IMR-90 (cell line): ENCODE results near the gene SLC26A2. TPM values are rescaled to one million over a fixed set of nuclear protein-coding genes. Genes with fewer than 3 reads are reported as not detected.

Experiments used
- ATAC-seq: fragments of 200-7000 bp; cut with Tn5 transposase; 2 replicates; pipeline ENCODE4 v1.9.1; 2020; ENCODE audit warnings: low read depth, mild to moderate bottlenecking, moderate library complexity
- BruUV-seq: library from RNA; stranded (reverse); fragments of 400-500 nt; replicated peaks from 2 replicates; lab custom pipeline; 2021; lab: Mats Ljungman, UMichigan
- CTCF ChIA-PET: fragments of 300-600 bp; formaldehyde crosslinking; extraction: SDS; loops from one replicate; lab custom pipeline; 2021; ENCODE audit warnings: antibody characterized with exemption; lab: Yijun Ruan, JAX
- POLR2A ChIA-PET: fragments of 300-600 bp; sonication (Branson Sonifier 250); formaldehyde crosslinking; loops from one replicate; lab custom pipeline; 2022; ENCODE audit warnings: antibody characterized with exemption; ENCODE audit not compliant: unreplicated experiment; lab: Charles Lee
- DNase-seq: peaks from one replicate; pipeline ENCODE4 v3.0.0; 2013
- H2AFZ ChIP-seq: replicated peaks from 2 replicates; pipeline ENCODE3; 2013; ENCODE audit warnings: low read length, mild to moderate bottlenecking; ENCODE audit not compliant: poor library complexity
- H2AK5ac ChIP-seq: 2 replicates; pipeline ENCODE4 v1.6.1; 2013; ENCODE audit warnings: low read depth, low read length, inconsistent platforms
- H2AK9ac ChIP-seq: replicated peaks from 2 replicates; pipeline ENCODE3; 2013; ENCODE audit warnings: mild to moderate bottlenecking, low read depth, low read length, moderate library complexity; ENCODE audit not compliant: poor library complexity
- H2BK120ac ChIP-seq: 2 replicates; pipeline ENCODE4 v1.6.1; 2013; ENCODE audit warnings: low read depth, low read length, inconsistent platforms
- H2BK15ac ChIP-seq: 3 replicates; pipeline ENCODE4 v1.6.1; 2013; ENCODE audit warnings: low read depth, low read length, inconsistent platforms
- H2BK20ac ChIP-seq: 2 replicates; pipeline ENCODE4 v1.6.1; 2013; ENCODE audit warnings: low read depth, mild to moderate bottlenecking, inconsistent platforms, low read length, moderate library complexity
- H2BK5ac ChIP-seq: 2 replicates; pipeline ENCODE4 v1.6.1; 2013; ENCODE audit warnings: mild to moderate bottlenecking, low read depth, low read length, inconsistent platforms; ENCODE audit not compliant: poor library complexity, severe bottlenecking
- H3K14ac ChIP-seq: replicated peaks from 2 replicates; pipeline ENCODE4 v1.6.1; 2013; ENCODE audit warnings: low read depth, low read length, inconsistent platforms
- H3K18ac ChIP-seq: 2 replicates; pipeline ENCODE4 v1.6.1; 2013; ENCODE audit warnings: low read depth, low read length, control low read depth
- H3K23ac ChIP-seq: 2 replicates; pipeline ENCODE4 v1.6.1; 2013; ENCODE audit warnings: low read depth, low read length, inconsistent platforms
- H3K27ac ChIP-seq: 2 replicates; pipeline ENCODE4 v1.5.1; 2013; ENCODE audit warnings: mild to moderate bottlenecking, control low read depth, low read length; ENCODE audit not compliant: insufficient read depth
- H3K27me3 ChIP-seq: 2 replicates; pipeline ENCODE4 v1.6.1; 2013; ENCODE audit warnings: low read length; ENCODE audit not compliant: control insufficient read depth, insufficient read depth
- H3K36me3 ChIP-seq: 2 replicates; pipeline ENCODE4 v1.6.1; 2013; ENCODE audit warnings: low read length, mixed read lengths; ENCODE audit not compliant: control insufficient read depth, insufficient read depth
- H3K4ac ChIP-seq: 2 replicates; pipeline ENCODE4 v1.6.1; 2013; ENCODE audit warnings: low read depth, low read length, inconsistent platforms
- H3K4me1 ChIP-seq: 2 replicates; pipeline ENCODE4 v1.6.1; 2013; ENCODE audit warnings: low read length, mixed read lengths; ENCODE audit not compliant: control insufficient read depth, insufficient read depth
- H3K4me2 ChIP-seq: 2 replicates; pipeline ENCODE4 v1.6.1; 2013; ENCODE audit warnings: low read depth, mild to moderate bottlenecking, control low read depth, low read length, moderate library complexity
- H3K4me3 ChIP-seq: 2 replicates; pipeline ENCODE4 v1.5.1; 2013; ENCODE audit warnings: low read depth, mild to moderate bottlenecking, control low read depth, low read length, moderate library complexity; ENCODE audit not compliant: insufficient read depth
- H3K56ac ChIP-seq: 2 replicates; pipeline ENCODE4 v1.6.1; 2013; ENCODE audit warnings: low read length, inconsistent platforms; ENCODE audit not compliant: insufficient read depth; ENCODE audit errors: extremely low read depth
- H3K79me1 ChIP-seq, 2 experiments: 2 replicates each; pipeline ENCODE4 v1.6.1; 2013; ENCODE audit warnings: low read length in 2 of 2, inconsistent platforms in 1 of 2, low read depth in 1 of 2
- H3K9ac ChIP-seq: 2 replicates; pipeline ENCODE4 v1.6.1; 2013; ENCODE audit warnings: low read depth, low read length, control low read depth
- H3K9me1 ChIP-seq: 2 replicates; pipeline ENCODE4 v1.6.1; 2013; ENCODE audit warnings: low read length, inconsistent platforms; ENCODE audit not compliant: insufficient read depth
- H3K9me3 ChIP-seq: 2 replicates; pipeline ENCODE4 v1.6.1; 2013; ENCODE audit warnings: low read length; ENCODE audit not compliant: control insufficient read depth, insufficient read depth
- H4K20me1 ChIP-seq: 2 replicates; pipeline ENCODE4 v1.6.1; 2013; ENCODE audit warnings: low read length, inconsistent platforms; ENCODE audit not compliant: insufficient read depth
- H4K5ac ChIP-seq: 2 replicates; pipeline ENCODE4 v1.6.1; 2013; ENCODE audit warnings: mild to moderate bottlenecking, low read depth, low read length, control low read depth
- H4K8ac ChIP-seq, 2 experiments: 2 replicates each; pipeline ENCODE4 v1.6.1; 2013; ENCODE audit warnings: low read depth in 2 of 2, low read length in 2 of 2, control low read depth in 1 of 2, inconsistent platforms in 1 of 2
- H4K91ac ChIP-seq: 2 replicates; pipeline ENCODE4 v1.6.1; 2013; ENCODE audit warnings: low read depth, low read length, inconsistent platforms; ENCODE audit not compliant: insufficient read depth
- MAFK ChIP-seq: IDR thresholded peaks from 2 replicates; pipeline ENCODE4 v1.6.1; 2012; ENCODE audit warnings: low read depth, low read length, improper control_type of control experiment
- RAD21 ChIP-seq: IDR thresholded peaks from 2 replicates; pipeline ENCODE4 v1.6.1; 2012; ENCODE audit warnings: low read length, improper control_type of control experiment
- WGBS, 2 experiments: methylation state at CpG; one replicate each; pipeline versions ENCODE4 v1.1.5 to v1.1.7; 2013; ENCODE audit warnings: missing lambda C conversion rate in 2 of 2; ENCODE audit not compliant: insufficient read length in 1 of 2; ENCODE audit errors: extremely low coverage in 2 of 2; 5-methylcytosine and 5-hydroxymethylcytosine counted together
- dilution Hi-C: fragments of 300-500 bp; cut with HindIII; formaldehyde crosslinking; loops from one replicate; pipeline ENCODE4 v1.14.3; 2018; ENCODE audit warnings: low sequenced_read_pairs; ENCODE audit not compliant: unreplicated experiment
- in situ Hi-C: fragments of 300-500 bp; cut with MboI; formaldehyde crosslinking; loops from 3 replicates; pipeline ENCODE4 v1.14.3; 2019; ENCODE audit warnings: low sequenced_read_pairs, inconsistent platforms, mixed read lengths
- intact Hi-C: fragments of 100-400 bp; cut with micrococcal nuclease; formaldehyde crosslinking; loops from 2 replicates; pipeline ENCODE4 v1.10.0; 2022
- polyA plus RNA-seq, 3 experiments: library from polyadenylated mRNA; depleted of rRNA; stranded (reverse); fragments of >200 nt; gene quantifications; 2 replicates each; pipeline ENCODE4 v1.2.3, GENCODE V29; 2012; ENCODE audit warnings: low replicate concordance in 1 of 3
- total RNA-seq: library from RNA; depleted of rRNA; stranded (reverse); fragments of >200 nt; gene quantifications from 2 replicates; pipeline ENCODE4 v1.2.3, GENCODE V29; 2012

Gene SLC26A2
- total and polyA plus RNA-seq, 2 of the 4 experiments (the other 2 are of a cell fraction), result 2.2 to 9.9 TPM

GRCh38 chr5:150035139-150035895, 74.8 kb downstream of the SLC26A2 start:
- no peak overlapping the region for H2AFZ ChIP-seq
- no peak overlapping the region for H3K27ac ChIP-seq
- H3K14ac ChIP-seq, result no peak overlapping the region
- no peak overlapping the region for H2BK15ac ChIP-seq
- POLR2A ChIA-PET, result no interaction called here
- DNase-seq, result no peak
- H4K8ac ChIP-seq, result no peak overlapping the region
- no peak for TF ChIP-seq RAD21
- TF ChIP-seq MAFK, result peak; percentile 30; the same call in 1 of the 2 replicates
- 0 out of 2 replicates have a peak, but pooled peaks cover 4% of the 10 kb centered on the region for H3K4me1 ChIP-seq
- H2AK9ac ChIP-seq, result no peak overlapping the region
- no peak overlapping the region for H3K4me3 ChIP-seq
- H2AK5ac ChIP-seq, result peak overlapping the region; percentile 14; the same call in 1 of the 2 replicates
- no TSS peak for BruUV-seq
- H3K79me1 ChIP-seq, result peaks cover 3 to 61% of the 10 kb centered on the region in 2 experiments
- H3K4ac ChIP-seq, result no peak overlapping the region
- no peak overlapping the region; the same call in 1 of the 2 replicates for H2BK20ac ChIP-seq
- no peak overlapping the region for H3K4me2 ChIP-seq
- 0 out of 2 replicates have a peak overlapping the region, but pooled peaks have one; percentile 7 for H3K23ac ChIP-seq
- in situ Hi-C loops, result no loop called here
- no peak overlapping the region for H3K56ac ChIP-seq
- H3K9ac ChIP-seq, result no peak overlapping the region
- dilution Hi-C loops, result no loop called here
- peaks cover 9% of the 10 kb centered on the region; the same call in 1 of the 2 replicates for H3K9me1 ChIP-seq
- H2BK120ac ChIP-seq, result no peak overlapping the region
- H4K91ac ChIP-seq, result no peak overlapping the region
- CTCF ChIA-PET, result no interaction called here
- intact Hi-C loops, result loop anchor here (10.0 kb wide), 1 partner anchor 179 kb away; no protein-coding TSS in a partner anchor
- peaks cover 39% of the 10 kb centered on the region for H3K36me3 ChIP-seq
- H4K5ac ChIP-seq, result no peak overlapping the region
- WGBS, 2 experiments, result 93% methylated on average over 3 of the region's 7 CpGs; no CpG with 5 or more reads in 1 of the 2 experiments
- ATAC-seq, result no peak
- H3K27me3 ChIP-seq, result no peaks in the 10 kb centered on the region
- H4K20me1 ChIP-seq, result no peaks in the 10 kb centered on the region
- no peaks in the 10 kb centered on the region for H3K9me3 ChIP-seq
- H3K18ac ChIP-seq, result no peak overlapping the region
- no peak overlapping the region for H2BK5ac ChIP-seq
